Panc1 (cell line): Measurements from ENCODE around the gene FUT7.

Experiments
- CTCF ChIP-seq: fragments of 450-650 bp; IDR thresholded peaks from 2 replicates; pipeline ENCODE4 v1.5.1; 2017; ENCODE audit warnings: mild to moderate bottlenecking
- TCF7L2 ChIP-seq: IDR thresholded peaks from 2 replicates; pipeline ENCODE4 v1.6.1; 2011; ENCODE audit warnings: mild to moderate bottlenecking, low read depth, low read length, inconsistent platforms

- TF ChIP-seq CTCF (no peak), TCF7L2 (no peak)
Measured at GRCh38 chr9:137070201-137070905, 38.5 kb upstream of the FUT7 start, which contains the start of gene SAPCD2.
